Astrocyte of the hippocampus (primary cell): ENCODE measurements around the gene ZKSCAN2.

Source experiments
- DNase-seq: peaks from one replicate; pipeline ENCODE4 v3.0.0; 2011; ENCODE audit warnings: low read depth, low spot score

ZKSCAN2 gene

DNA sequence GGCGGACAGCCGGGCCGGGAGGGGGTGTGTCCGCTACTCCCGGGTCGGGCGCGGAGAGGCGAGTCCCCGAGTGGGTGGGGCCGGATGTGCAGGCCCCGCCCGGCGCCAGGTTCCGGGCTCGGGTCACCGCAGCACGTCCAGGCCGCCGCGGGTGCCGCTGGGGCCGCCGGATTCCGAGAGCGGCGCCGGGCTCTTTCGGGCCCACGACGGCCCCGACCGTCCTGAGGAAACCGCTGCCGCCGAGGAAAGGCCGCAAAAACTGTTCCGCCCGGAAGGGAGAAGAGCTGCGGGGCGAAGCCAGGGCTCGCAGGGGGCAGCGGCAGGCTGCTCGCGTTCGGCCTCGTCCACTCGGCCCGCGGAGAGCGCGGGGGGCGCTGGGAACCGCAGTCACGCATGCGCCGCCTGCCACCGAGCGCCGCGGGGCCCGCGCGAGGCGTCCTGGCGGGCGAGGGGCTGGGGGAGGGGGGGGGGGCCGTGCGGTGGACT is at the start of gene ZKSCAN2:
Gene ZKSCAN2, minus strand, starts transcription at position 376 of the 486 bp plus-strand sequence. CDS start 718 bp downstream, outside the sequence.
- DNase-seq = peak; percentile 94

DNA sequence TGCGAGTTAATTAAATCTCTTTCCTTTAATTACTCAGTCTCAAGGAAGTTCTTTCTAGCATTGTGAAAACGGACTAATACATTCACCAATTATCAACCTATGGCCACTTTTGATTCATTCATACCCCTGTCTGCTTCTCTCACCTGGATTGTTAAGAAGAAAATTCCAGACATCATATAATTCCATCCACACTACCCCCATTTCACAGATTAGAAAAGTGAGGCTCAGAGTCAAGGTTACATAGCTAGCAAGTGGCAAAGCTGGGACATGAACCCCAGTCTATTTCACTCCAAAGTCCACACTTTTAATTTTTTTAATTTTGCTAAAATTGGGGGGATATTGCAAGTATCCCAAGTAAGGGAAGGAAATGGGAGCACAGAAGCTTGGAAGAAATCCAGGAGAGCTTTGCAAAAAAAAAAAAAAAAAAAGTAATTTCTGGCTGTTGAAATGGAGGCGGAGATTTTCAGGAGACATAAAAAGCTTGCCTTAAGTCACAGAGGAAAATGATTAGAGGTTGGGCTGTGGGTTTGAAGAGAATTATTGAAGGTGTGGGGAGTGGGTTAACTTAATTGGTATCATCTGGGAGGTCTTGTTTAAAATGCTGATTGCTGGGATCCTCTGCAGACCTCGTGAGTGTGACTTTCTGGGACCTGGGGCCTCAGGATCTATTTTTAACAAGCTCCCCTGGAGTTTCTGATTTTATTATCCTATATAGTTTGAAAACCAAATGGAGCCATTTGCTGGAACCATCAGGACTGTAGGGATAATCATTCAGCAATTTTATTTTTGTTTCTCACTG is 42.3 kb upstream of the ZKSCAN2 start:
- no peak for DNase-seq

DNA sequence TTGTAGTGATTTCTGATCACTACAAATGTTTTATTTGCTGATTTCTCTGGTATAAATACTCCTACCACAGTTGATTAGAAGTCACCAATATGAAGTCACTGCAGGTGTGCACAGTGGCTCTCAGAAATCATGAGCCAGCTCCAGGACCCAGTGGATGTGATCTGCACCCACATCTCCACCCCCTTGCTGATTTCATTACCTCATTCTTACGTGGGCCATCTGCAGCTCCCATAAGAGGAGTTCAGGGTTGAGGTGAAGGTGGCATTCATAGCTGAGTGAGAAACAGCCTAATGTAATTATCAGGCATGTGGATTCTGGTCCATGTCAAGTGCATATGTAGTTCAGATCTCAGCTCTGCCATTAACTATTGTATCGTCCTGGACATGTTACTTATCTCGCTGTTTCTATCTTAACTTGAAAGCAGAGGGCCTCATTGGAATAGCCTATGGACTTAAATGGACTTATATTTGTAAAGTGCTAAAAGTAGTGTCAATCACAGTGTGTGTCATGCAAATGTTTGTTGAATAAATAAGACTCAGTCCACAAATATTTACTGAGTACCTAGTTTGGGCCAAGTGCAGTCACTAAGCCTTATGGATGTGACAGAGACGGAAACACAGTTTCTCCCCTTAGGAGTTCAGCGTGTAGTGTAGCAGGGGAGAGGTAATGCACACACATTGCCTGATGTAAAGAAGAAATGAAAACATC is 40.7 kb upstream of the ZKSCAN2 start:
- DNase-seq = no peak

DNA sequence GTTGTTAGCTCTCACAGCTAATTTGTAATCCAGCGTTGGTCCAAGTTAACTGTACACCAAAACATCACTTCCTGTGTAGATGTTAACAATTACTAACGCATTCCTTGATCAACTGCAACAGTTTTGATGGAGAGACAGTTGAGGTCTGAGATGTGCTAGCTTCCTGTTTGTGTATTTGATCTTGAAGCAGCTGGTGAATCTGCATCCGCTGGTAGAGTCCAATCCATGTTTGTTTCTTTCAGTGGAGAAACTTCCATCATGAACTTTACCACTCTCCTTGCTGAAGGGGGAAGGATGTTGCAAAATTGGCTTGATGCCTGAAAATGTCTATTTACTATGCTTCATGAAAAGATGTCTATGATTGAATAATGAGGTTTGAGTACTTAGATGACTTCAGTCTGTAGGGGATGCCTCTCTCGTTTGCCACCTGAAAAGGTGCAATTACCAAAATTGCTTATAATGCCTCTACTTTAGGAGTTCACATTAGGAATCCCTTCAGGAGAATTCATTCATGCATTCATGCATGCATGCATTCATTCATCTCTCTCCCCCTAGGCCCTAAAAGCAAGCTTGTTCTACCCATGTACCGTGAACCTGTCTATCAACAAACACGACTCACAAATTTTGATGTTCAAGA is 39.6 kb upstream of the ZKSCAN2 start:
- DNase-seq = no peak

DNA sequence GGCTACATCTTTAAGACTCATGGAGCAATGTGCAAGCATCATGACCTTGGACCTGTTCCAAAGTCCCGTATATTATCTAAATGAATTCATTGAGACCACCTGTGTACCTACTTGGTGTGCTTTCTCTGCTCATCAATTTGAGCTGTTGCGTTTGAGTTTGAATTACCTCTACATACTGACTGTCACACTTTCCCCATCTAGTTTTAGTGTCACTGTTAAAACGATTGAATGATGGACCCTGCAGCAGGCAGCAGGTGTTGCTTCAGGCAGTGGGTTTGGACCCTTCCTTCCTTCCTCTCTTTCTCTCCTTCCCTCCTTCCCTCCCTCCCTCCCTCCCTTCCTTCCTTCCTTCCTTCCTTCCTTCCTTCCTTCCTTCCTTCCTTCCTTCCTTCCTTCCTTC is 33.9 kb upstream of the ZKSCAN2 start:
- no peak for DNase-seq

DNA sequence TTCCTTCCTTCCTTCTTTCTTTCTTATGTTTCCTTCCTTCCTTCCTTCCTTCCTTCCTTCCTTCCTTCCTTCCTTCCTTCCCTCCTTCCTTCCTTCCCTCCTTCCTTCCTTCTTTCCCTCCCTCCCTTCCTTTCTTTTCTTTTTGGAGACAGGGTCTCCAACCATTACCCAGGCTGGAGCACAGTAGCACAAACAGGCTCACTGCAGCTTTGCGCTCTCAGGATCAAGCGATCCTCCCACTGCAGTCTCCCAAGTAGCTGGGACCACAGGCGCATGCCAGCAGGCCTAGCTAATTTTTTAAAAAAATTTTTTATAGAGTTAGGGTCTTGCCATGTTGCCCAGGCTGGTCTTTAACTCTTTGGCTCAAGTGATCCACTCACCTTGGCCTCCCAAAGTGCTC is 31.8 kb upstream of the ZKSCAN2 start:
- DNase-seq = no peak

DNA sequence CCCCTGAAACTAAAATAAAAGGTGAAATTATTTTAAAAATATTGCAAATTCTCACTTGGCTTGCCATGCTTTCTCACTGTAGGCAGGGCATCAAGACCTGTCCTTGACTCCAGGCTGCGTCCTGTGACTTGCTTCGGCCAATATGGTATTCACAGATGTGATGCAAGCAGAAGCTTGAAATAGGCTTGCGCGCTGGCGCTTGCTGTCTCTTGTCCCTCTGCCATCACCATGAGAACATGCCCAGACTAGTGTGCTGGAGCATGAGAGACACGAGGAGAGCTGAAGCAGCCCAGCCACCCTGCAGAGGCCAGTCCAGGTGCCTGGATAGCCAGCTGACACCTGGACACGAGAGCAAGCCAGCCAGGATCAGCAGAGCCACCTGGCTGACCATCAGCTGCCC is 21.8 kb upstream of the ZKSCAN2 start:
- DNase-seq = no peak

DNA sequence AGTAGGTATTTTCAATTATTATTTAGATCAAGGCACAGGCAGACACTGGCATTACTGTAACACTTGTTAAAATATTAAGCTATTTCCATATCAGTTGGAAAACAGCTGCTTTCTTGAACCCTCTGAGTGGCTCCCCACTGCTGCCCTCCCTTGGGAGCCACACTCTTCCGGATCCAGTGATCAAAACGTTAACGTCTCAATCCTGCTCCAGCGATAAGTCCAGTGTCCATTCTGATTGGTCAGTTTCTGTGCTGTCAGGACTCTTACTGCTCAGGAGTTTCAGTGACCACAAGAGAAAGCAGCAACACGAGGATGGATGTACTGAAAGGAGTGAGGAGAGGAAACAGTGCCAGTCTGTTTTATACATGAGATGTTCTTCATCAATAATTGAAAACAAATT is 13.8 kb upstream of the ZKSCAN2 start:
- no peak for DNase-seq

DNA sequence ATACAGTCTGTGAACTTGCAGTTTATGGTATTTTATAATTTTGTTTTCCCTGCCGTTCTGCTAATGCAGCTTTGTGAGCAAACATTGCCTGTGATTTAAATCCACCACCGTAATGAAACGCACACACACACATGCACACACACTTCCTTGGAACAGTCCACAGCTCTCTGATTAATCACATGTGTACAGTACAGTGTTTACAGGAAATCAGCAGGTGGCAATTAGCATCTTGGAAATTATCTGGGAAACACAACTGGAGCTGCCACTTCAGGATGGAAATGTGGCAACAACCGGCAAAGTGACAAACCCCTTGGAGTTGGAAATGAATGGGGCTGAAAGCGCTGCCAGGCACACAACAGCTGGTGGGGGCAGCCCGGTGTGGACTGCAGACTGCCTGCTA is 12.9 kb upstream of the ZKSCAN2 start:
- no peak for DNase-seq

DNA sequence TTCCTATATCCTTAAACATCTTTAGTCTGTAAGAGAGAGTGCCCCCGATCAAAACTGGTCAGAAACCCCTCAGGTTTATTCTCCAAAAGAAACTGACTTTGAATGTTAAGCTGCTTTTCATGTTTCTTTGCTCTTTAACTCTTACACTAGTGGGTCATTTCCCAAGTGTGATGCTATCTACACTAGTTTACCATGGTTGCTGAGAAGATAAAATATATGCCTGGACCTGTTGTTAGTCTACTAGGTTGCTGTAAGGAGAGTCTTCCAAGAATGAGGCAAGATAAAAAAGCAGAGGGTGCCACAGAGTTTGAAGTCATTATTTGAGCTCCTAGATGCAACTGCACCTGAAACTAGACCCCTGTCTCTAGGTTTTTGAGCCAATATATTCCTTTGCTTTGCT is 12.2 kb upstream of the ZKSCAN2 start:
- no peak for DNase-seq

DNA sequence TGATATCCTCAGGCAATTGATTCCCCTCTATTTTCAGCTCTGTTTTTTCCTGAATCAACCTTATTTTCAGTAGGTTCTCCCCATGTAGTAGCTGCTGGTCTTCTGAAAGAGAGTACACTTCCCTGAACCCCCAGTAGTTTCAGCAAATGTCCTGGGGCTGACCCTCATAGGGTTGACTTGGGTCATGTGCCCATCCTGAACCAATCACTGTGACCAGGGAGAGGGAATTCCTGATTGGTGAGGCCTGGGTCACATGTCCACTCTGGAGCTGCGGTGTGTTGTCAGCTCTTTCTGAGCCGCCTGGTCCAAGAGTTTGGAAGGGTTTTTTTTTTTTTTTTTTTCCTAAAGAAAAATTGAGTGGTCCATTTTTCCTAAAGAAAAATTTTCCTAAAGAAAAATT is 8.3 kb upstream of the ZKSCAN2 start:
- DNase-seq = no peak

DNA sequence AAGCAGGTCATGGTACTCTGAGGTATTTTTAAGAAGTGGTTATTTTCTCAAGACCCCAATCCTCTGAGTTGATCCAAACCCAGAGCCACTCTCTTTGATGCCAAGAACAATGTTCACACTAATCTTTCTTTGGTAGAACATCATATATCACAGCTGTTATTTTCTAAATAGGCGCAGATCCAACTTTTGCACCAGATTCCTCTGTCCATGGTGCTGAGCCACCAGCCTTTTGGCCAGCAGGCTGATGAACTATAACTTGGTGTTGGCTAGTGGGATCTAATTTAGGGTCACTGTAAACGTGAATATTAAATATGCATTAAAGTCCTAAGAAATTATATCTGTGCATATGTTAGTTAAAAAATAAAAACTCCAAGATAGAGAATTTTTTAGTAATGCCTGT is 7.0 kb upstream of the ZKSCAN2 start:
- DNase-seq = peak; percentile 47

DNA sequence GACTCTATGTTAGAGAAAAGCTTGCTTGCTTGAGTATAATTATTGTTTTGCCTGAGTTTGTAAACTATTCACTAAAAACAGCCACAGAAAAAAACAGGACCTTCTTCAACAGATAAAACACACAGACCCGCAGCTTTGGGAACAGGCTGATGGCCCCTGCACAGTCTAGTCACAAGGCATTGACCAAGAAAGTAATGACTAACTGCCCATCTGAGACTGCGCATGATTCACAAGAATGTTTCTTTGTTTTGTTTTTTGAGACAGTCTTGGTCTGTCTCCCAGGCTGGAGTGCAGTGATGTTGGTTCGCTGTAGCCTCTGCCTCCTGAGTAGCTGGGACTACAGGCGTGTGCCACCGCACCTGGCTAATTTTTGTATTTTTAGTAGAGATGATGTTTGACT is 2.8 kb upstream of the ZKSCAN2 start:
- no peak for DNase-seq

DNA sequence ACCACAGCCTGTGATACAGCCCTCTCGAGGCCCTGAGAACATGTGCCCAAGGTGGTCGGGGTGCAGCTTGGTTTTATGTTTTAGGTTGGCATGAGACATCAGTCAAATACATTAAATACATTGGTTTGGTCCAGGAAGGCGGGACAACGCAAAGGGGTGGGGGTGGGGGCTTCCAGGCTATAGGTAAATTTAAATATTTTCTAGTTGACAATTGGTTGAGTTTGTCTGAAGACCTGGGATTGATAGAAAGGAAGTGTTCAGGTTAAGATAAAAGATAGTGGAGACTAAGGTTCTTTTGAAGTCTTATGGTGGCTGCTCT is 1.2 kb upstream of the ZKSCAN2 start:
- no peak for DNase-seq

DNA sequence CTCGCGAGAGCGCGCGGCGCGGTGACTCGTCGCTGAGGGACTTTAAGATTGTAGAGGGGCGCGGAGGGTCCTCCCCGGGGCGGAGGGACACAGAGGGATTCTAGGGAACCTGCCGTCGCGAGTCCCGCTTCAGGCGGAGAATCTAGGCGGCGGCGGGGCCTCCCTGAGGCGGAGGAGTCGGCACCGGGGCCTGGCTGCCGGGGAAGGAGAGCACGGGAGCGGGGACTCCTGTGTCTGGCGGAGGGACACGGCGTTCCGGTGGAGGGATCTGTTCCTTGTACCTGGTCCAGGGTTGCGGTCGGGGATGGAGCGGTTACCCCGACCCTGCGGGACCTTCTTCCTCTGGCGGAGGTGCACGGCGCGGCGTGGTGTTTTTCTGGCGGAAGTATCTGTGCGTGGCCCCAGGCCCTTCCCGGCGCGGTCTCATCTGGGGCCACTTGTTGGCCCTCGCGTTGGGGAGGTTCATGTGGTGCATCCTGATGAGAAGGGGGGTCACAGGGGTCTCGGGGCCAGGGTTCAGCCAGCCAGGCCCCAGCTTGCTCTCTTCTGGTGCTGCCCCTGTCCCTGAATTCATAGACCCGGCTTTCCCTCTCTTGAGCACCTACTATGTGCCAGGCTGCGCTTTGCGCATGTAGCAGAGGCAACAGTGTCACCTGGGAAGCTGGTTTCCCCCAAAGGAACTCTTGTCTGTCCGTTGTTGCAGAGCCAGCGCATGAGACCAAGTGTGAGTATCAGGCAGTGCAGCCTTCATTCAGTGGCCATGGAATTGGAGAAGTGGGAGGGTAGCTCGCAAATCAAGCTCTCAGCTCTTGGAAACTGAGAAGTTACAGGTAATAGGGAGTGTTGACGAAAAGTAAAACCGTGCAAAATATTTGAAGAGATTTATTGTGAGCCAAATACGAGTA is 563 bp upstream of the ZKSCAN2 start:
- DNase-seq = peak; percentile 91

DNA sequence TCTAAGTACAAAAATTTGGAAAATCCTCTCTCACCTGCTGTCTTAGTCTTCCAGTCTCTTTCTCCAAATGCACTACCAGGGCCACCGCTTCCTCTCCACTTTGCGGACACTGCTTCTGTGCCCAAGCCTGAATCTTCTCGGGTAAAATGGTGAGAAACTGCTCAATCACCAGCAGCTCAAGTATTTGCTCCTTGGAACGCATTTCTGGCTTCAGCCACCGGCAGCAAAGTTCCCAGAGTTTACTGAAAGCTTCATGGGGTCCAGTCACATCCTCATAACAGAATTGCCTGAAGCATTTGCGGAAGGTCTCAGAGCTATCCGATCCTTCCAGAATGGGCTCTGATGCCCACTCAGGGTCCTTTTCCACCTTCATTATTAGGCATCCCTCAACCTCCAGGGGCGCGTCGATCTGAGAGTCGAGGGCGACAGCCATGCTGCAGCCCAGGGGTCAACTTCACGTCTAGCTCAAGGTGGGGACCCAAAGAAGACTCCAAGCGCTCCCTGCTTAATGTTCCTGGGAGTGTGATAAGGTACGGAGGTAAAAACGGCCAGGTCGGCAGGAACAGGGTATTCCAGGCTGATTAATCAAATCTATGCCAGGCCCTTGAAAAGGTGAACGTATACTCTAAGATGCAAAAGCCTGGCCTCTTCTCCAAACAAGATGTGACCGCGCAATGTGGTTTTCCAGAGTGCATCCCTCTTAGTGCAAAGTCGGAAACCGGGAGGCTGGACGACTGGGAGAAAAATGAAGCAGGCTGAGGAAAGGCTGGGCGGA is 763 bp downstream of the ZKSCAN2 start:
- DNase-seq = peak; percentile 49

DNA sequence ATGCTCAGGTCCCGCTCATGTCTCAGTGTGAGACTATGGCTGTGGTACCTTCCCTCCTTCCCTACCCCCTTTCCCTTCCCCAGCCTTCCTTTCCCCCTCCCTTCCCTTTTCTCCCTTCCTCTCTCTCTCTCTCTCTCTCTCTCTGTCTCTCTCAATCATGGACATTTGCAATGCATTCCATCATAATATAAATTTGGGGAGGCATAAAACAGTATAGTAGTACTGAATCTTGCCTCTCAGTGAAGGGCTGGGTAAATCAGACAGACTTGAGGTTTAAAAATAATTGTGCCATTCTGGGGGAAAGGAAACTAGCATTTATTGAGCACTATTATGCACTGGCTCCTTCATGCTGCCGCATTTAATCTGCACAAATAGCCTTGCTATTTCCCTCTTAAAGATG is 4.3 kb downstream of the ZKSCAN2 start:
- no peak for DNase-seq

DNA sequence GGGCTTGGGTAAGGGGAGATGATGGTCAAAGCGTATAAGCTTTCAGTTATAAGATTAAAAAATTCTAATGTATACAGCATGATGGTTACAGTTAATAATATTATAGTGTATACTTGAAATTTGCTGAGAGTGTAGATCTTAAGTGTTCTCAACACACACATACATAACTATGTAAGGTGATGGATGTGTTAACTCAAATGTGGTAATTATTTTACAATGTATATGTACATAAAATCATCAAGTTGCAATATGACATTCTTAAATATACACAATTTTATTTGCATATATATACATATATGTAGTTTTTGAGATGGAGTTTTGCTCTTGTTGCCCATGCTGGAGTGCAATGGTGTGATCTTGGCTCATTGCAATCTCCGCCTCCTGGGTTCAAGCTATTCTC is 7.2 kb downstream of the ZKSCAN2 start:
- DNase-seq = no peak

DNA sequence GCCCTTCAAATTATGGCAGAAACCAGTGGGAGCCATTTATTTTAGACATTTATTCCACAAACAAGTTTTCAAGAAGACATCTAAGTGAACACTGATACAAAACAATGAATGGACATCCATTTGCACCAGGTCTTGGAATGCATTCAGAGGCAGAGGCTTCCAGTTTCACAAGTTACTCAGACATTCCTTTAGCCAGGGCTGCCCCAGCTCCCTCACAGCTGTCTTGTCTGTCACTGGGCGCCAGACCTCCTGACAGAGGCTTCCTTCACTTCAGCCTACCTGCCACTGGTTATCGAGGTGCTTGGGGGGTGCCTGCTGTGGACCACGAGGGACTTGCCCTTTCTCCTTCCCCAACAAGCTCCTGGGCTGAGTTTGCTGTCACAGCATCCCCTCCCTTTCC is 21.7 kb downstream of the ZKSCAN2 start:
- no peak for DNase-seq

DNA sequence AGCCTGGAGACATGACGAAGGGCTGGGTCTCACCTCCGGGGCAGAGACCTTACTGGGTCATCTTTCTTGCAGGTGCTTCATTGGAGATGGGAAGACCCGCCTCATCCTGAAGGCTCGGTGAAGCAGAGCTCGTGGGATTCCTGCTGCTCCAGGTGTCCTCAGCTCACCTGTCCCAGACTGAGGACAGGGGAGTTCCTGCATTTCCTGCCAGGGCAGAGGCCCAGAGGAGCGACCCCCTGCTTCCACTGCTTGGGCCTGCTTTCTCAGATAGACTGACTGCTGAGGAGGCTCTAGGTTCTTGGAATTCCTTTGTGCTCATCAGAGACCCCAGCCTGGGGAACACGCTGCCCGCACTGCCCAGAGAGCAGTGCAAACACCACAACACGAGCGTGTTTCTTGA is 29.3 kb downstream of the ZKSCAN2 start:
- no peak for DNase-seq

DNA sequence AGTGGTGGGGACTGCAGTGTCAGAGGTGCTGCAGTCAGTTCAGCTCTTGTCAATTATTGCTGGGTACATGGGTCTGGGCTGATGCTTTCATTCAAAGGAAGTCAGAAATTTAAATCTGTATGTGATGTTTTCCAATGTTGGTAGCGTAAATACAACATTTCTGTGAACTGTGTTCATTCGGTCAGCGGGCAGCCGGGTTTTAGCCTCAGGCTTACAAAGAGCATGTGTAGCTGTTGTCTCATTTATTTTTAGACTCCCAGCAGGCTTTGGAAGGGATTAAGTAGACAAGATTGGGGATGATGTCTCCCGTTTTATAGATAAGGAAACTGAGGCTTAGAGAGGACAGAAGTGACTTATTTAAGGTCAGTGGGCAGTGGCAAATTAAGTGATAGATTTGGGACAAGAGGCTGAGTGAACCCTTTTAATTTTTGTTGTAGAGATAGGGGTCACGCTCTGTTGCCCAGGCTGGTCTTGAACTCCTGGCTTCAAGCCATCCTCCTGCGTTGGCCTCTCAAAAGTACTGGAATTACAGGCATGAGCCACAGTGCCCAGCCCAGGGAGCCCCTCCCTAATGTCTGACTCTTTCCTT is 32.8 kb downstream of the ZKSCAN2 start:
- DNase-seq = no peak
